Activated effector memory CD4-positive, alpha-beta T cell treated with Interleukin-2 at 50 U/mL for 16 hours (primary cell): ENCODE data around the gene MTFMT.
"Not testable (repeated sequence)": the region's sequence is repeated elsewhere in the genome, so short reads cannot be mapped to it uniquely, and the experiment has no call there.

Experiments used
- DNase-seq: peaks from one replicate; pipeline ENCODE4 v3.0.0-alpha.2; 2020

The MTFMT gene

GRCh38 chr15:65028921-65029735 is at the start of gene MTFMT:
Gene MTFMT, minus strand, starts transcription at chr15:65029639. Its CDS starts 26 bp downstream, at chr15:65029613.
- peak; percentile 90 for DNase-seq

DNA sequence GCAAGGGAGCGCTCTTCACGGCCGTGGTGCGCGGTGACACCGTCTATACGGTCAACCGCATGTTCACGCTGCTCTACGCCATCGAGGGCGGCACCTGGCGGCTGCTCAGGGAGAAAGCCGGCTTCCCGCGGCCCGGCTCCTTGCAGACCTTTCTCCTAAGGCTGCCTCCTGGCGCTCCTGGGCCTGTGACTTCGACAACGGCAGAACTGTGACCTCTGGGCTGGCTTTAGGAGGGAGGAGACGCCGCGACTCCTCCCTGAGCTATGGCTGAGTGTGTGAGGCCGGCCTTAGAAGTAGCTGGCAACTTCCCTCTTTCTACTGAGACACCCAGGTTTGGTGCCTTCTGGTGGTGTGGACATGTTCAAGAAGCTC is 48.5 kb upstream of the MTFMT start:
- DNase-seq: peak; percentile 15

- no peak for DNase-seq
These were observed 48.0 kb upstream of the MTFMT start for GRCh38 chr15:65077291-65077980.

DNA sequence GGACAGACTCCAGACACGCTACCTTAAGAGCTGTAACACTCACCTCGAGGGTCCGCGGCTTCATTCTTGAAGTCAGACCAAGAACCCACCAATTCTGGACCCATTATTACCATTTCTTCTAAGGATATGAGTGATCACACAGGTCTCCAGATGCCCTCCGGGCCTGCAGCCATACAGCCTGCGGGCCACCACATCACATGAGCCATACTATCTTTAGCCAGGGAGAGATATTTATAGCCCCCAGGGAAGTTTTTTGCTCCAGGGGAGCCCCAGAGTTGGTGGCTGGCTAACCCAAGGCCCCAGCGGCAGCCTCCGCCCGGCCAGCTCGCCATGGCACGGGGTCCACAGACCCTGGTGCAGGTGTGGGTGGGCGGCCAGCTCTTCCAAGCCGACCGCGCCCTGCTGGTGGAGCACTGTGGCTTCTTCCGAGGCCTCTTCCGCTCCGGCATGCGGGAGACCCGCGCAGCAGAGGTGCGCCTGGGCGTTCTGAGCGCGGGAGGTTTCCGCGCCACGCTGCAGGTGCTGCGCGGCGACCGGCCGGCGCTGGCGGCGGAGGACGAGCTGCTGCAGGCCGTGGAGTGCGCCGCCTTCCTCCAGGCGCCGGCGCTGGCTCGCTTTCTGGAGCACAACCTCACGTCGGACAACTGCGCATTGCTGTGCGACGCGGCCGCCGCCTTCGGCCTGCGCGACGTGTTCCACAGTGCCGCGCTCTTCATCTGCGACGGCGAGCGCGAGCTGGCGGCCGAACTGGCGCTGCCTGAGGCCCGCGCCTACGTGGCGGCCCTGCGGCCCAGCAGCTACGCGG is 47.2 kb upstream of the MTFMT start, which contains the start of gene KBTBD13:
Gene KBTBD13, plus strand, starts transcription at position 261 of the 805 bp plus-strand sequence. Its CDS starts 70 bp downstream, at position 331.
- no peak for DNase-seq

GRCh38 chr15:65075607-65076395 is 46.4 kb upstream of the MTFMT start:
- not testable (repeated sequence) for DNase-seq

GRCh38 chr15:65074946-65075345 is 45.5 kb upstream of the MTFMT start:
- not testable (repeated sequence) for DNase-seq

DNA sequence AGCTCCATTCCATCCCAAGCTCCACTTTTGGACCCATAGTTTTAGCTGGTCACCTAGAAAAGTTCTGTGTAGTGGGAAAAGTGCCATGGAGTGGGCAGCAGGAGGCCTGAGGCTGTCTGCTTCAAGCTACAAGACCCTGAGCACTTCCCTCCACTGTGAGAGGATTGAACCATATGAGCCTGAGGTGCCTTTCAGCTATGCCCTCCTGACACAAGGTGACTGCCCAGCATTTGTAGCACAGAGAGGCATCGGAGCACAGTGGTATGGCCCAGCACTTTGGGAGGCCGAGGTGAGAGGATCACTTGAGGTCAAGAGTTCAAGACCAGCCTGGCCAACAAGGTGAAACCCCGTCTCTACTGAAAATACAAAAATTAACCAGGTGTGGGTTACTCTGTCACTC is 43.2 kb upstream of the MTFMT start:
- no peak for DNase-seq

DNA sequence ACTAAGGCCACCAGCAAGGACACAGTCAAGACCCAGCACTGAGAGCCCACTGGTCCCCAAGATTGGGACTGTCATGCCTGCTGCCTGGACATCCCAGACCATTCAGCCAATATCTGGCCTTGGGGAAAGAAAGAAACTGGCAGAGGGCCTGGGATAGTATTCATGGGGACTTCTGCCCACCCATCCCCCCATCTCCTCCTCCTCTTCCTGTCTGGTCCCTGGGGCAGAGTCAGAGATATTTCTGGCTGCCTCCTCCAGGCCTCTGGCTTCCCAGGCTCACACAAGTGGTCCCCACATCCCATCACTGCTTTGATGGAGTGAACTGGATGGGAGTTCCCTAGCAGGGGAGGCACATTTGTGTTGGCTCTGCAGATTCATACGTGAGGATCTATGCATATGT is 42.6 kb upstream of the MTFMT start:
- no peak for DNase-seq

- DNase-seq: no peak
These were observed 42.0 kb upstream of the MTFMT start for GRCh38 chr15:65071381-65071811.

DNA sequence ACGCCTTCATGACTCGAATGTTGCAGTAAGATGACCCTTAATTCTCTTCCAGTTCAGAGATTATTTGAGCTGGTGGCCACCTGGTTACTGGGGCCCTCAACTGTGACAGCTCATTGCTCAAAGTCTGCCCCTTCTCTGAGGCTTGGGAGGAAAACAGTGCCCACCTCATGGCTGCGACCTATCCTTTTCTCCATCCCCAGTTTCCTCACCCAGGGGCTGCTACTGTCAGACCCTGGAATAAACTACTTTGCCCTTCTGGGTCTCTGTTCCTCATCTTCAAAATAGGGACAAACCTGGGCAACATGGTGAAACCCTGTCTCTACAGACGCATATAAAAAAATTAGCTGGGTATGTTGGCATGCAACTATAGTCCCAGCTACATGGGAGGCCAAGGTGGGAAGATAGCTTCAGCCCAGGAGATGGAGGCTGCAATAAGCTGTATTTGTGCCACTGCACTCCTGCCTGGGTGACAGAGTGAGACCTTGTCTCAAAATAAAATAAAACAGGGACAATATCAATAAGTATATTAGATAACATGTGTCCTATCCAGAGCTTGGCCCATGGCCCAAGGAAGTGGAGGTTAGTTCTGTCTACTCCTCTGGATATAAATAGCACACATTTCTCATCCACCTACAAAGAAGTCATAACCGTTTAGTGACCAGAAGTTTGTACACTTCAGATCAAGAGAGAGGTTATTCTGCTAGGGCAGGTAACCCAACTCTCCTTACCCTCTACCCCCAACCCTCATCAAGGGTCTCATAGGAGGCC is 40.5 kb upstream of the MTFMT start:
- DNase-seq: no peak

DNA sequence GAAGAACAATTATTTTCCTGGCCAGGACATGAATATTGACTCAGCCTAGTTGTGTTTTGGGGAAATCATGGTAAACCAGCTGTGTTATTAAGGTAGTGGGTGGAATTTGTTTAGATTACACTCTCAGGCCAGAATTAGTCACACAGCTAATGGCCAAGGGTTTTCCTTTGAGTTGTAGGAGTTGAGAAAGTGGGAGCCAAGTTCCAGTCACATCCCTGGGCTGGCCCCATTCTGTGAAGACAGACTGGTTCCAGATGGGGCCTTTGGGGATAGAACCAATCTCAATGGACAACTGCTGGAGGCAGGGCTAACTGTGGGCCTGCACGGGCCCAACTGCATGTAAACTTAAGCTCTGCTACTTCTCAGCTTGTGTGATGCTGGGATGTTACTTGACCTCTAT is 39.7 kb upstream of the MTFMT start:
- no peak for DNase-seq

DNA sequence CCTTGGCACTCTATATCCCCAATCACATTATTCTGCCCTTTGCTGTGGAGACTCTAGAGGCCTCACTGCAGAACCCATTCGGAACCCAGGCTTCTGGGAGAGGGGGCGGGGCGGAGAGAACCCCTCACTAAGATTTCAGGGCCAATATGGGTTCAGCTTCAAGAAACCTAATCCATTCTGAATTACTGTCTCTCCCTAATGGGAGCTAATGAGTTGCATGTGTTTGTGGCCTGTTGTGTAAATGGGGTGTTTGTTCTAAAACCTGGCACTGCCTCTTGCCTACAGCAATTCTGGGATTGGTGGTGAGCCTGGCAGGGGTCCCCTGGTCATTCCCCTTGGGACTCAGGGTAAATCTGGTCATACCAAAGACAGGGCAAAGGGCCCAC is 39.0 kb upstream of the MTFMT start:
- DNase-seq: no peak

DNA sequence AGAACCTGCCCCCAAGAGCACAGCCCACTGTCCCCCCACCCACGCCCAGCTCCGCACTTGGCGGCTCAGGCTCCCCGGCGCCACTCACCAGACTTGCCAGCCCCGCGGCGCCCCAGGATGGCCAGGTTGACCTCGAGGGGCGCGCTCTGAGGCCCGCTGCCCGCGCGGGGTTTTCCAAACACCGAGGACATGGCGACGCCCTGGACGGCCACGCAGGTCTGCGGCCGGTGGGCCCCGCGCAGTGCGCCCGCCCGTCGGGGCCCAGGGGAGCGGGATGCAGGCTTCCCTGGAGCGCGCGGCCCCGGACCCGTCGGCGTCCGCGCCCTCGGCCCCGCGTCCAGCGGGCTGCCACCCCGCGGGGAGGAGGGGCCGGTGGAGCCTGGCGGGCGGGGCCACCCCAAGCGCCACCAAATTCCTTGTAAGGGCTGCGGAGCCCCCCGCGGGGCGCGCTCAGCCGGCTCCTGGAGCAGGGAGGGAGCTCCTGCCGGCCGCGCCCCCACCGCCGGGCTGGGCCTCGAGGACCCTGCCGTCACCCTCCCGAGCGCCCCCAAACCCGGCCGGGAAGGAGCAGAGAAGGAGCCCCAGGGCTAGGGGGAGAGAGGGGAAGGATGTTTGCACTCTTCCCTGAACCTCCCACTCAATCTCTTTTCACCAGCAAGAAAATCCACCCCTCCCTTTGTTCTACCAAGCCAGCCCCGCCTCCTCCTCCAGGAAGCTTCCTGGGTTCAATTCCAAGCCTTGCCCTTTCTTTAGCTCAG is 38.4 kb upstream of the MTFMT start, which contains the start of gene RASL12:
Gene RASL12, minus strand, starts transcription at position 347 of the 758 bp plus-strand sequence. Its CDS starts 156 bp downstream, at position 191.
- no peak for DNase-seq

DNA sequence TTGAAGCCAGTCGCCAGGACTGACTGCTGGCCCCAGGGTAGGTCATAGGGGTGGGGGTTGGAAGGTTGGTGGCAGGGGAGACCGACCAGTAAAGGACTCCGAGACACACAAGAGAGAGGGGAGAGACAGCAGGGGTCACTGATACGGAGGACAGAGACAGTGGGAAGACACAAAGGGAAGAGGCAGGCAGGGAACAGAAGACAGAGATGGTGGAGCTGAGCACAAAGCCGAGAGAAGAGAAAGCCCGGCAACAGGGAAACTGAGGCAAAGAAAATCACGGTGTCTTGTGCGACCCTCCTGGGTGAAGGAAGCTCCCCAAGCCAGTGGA is 37.8 kb upstream of the MTFMT start:
- DNase-seq: no peak

DNA sequence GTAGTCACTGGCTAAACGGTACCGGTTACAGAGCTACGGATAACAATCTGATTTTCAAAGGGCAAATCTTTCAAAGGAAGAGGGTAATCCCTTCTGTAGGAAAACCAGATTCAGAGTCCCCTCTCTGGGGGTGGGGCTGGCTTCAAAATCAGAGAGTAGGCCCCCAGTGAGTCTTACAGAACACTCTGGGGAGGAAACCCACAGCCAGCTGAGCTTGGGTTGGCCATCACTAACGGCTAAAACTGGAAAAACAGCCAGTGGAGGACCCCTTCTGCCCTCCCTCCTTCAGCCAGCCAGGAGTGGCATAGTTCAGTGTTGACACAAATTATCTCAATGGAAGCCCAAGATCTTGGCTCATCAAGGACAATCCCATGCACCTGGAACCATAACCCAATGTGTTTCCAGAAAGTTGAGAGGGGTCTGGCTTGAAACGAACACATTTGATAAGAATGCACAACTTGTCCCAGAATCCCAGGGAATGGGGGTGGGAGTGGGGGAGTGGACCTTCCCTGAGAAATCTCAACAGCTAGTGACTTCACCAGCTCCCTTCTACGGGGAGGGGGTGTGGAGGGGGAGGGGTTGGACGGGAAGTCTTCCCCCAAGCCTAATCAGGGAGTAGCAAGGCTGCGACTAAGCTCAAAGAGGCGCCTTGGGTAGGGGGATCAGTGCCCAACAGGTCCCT is 37.3 kb upstream of the MTFMT start:
- no peak for DNase-seq

DNA sequence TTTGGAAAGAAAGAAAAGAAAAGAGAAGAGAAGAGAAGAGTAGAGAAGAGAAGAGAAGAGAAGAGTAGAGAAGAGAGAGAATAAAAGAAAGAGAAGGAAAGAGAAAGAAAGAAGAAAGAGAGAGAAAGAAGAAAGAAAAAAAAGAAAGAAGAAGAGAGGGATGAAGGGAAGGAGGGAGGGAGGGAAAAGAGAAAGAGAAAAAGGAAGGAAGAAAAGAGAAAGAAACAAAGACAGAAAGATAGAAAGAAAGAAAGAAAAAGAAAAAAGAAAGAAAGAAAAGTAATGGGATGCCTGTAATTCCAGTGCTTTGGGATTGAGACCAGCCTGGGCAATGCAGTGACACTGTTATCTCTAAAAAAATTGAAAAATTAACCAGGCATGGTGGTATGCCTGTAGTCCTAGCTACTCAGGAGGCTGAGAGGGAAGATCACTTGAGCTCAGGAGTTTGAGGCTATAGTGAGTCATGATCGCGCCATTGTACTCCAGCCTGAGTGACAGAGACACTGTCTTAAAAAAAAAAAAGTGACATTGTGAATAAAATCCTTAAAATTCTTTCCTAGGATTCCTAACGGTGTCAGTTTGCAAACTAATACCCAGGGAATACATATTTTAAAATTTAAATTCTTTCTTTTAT is 36.7 kb upstream of the MTFMT start:
- DNase-seq: no peak

DNA sequence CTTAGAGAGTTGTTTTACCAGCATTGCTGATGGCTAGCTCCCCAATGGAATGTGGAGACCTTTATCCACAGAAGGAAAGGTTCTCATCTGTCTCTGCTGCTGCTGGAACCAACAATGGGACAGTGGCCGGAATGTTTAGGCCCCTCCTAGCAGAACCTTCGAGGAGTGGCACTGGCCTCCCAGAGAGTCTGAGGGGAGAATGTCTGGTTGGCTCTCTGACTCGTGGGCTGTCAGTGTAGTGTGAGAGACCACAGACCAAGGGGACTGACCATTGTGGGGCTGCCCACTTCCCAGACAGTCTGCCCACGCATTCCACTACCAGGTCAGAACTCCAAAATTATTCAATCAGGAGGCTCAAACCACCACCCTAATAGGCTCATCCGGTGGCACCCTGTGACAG is 33.3 kb upstream of the MTFMT start:
- DNase-seq: no peak

DNA sequence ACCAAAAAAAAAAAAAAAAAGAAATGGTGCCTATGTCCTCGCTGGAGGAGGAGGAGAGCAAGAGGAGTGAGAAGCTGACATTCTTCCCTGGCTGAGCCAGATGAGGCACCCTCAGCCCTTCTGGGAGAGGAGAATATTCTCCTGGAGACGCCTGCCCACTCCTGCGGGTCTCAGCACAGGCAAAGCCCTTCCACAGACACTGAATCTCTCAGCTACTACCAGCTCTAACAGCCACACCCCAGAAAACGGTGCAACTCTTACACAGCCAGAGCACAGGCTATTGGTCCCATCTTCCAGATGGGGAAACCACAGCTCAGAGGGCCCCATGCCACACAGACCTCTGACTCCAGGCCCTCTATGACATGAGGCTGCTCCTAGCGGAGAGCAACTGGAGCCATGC is 32.6 kb upstream of the MTFMT start:
- DNase-seq: no peak

- no peak for DNase-seq
These were observed 31.4 kb upstream of the MTFMT start for GRCh38 chr15:65060641-65061397.
